ENCODE measurements around the gene CCNA2. TPM values are rescaled to one million over a fixed set of nuclear protein-coding genes. Genes with fewer than 3 reads are reported as not detected.

Gene CCNA2
- polyA plus RNA-seq, 3 donors = 0.20 to 0.23 TPM; not detected in 1

DNA sequence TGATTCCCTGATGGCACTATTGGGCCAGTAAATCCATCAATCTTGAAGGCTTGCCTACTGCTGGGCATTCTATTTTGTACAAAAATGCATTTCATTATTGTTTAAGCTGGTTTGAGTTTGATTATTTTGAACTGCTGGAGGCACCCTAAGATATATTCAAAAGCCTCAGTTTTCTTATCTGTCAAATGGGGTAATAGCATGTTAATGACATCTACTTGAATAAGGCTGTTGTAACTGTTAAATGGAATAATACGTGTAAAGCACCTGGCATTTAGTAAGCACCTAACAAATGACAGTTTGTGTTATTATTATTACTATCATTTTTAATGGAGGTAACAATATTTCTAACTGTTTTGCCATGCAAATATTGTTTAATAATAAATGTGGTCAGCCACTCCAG lies 51.8 kb downstream of the CCNA2 start:
- Histone ChIP-seq H3K9ac (ENCODE audit: insufficient read depth, low read length, poor library complexity, severe bottlenecking) (no peak overlapping the region), H3K9me3 (replicated peaks in 1 of 2; ENCODE audit: control insufficient read depth in 1 of 2, insufficient read depth in 1 of 2, low read length in 2 of 2) (no peaks in the 10 kb centered on the region), H2AFZ (ENCODE audit: insufficient read depth, low read depth, low read length, poor library complexity, severe bottlenecking) (no peak overlapping the region), H3K36me3 (replicated peaks in 1 of 2; ENCODE audit: control insufficient read depth in 1 of 2, insufficient read depth in 2 of 2, low read length in 2 of 2) (no peaks in the 10 kb centered on the region), H3K4me3 (replicated peaks in 1 of 3; ENCODE audit: low read depth in 2 of 3, low read length in 3 of 3) (no peak overlapping the region), H3K79me2 (ENCODE audit: insufficient read depth, low read length) (no peaks in the 10 kb centered on the region), H3K27ac (ENCODE audit: low read depth in 1 of 2, low read length in 2 of 2) (no peak overlapping the region), H3K4me2 (replicated peaks; ENCODE audit: extremely low read depth, low read length, poor library complexity, severe bottlenecking) (no peak overlapping the region), H3K27me3 (ENCODE audit: control insufficient read depth in 2 of 2, insufficient read depth in 2 of 2, low read length in 2 of 2) (peaks cover 5 to 12% of the 10 kb centered on the region in 2 donors), H3K4me1 (ENCODE audit: control insufficient read depth in 1 of 2, insufficient read depth in 2 of 2, low read length in 2 of 2) (no peaks in the 10 kb centered on the region), H4K20me1 (ENCODE audit: insufficient read depth, low read length) (no peaks in the 10 kb centered on the region)
- whole genome bisulfite sequencing (ENCODE audit: insufficient coverage) = no CpG with 5 or more reads among the region's 1 CpG
- no peaks in the 10 kb centered on the region for H3K36me3 Mint-ChIP-seq
- peaks cover 0 to 3% (median 0%) of the 10 kb centered on the region in 7 donors for H3K9me3 Mint-ChIP-seq
- no peak overlapping the region for H3K27ac Mint-ChIP-seq
- TF ChIP-seq, protein P1, sequence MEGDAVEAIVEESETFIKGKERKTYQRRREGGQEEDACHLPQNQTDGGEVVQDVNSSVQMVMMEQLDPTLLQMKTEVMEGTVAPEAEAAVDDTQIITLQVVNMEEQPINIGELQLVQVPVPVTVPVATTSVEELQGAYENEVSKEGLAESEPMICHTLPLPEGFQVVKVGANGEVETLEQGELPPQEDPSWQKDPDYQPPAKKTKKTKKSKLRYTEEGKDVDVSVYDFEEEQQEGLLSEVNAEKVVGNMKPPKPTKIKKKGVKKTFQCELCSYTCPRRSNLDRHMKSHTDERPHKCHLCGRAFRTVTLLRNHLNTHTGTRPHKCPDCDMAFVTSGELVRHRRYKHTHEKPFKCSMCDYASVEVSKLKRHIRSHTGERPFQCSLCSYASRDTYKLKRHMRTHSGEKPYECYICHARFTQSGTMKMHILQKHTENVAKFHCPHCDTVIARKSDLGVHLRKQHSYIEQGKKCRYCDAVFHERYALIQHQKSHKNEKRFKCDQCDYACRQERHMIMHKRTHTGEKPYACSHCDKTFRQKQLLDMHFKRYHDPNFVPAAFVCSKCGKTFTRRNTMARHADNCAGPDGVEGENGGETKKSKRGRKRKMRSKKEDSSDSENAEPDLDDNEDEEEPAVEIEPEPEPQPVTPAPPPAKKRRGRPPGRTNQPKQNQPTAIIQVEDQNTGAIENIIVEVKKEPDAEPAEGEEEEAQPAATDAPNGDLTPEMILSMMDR (IDR thresholded peaks at IDR 0.05) = no peak
- intact Hi-C loops (cut with micrococcal nuclease) = no loop called here
- H3K27me3 Mint-ChIP-seq (ENCODE audit: low read depth in 3 of 3) = peaks cover 11 to 25% (median 18%) of the 10 kb centered on the region in 3 donors
- no peak for DNase-seq
- H3K4me3 Mint-ChIP-seq = no peak overlapping the region
- no peaks in the 10 kb centered on the region for H3K4me1 Mint-ChIP-seq

DNA sequence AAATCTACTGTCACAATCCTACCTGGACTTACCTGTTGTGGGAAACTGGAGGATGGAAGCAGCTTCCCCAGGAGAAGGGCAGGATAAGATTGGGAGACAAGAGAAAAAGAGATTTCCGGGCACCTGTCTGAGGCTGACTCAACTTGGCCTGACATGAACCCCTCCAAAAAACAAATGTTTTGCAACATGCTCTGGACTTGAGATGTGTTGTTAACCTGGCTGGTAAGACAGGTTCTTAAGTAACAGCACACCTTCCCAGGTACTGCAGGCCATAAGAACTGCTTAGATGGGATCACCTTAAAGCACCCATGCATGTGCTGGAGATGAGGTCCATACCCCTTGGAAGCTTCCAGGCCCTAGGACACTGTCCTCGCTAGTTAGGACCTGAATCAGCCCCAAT lies 54.3 kb downstream of the CCNA2 start:
- H3K27ac ChIP-seq (ENCODE audit: low read depth in 1 of 2, low read length in 2 of 2) = no peak overlapping the region
- TF ChIP-seq, protein P1 (IDR thresholded peaks at IDR 0.05) = no peak
- no peaks in the 10 kb centered on the region for H4K20me1 ChIP-seq (ENCODE audit: insufficient read depth, low read length)
- Mint-ChIP-seq H3K4me1 (peaks cover 4% of the 10 kb centered on the region), H3K27me3 (ENCODE audit: low read depth in 3 of 3) (peaks cover 32 to 47% (median 40%) of the 10 kb centered on the region in 3 donors), H3K9me3 (peaks cover 0 to 5% (median 2%) of the 10 kb centered on the region in 7 donors), H3K36me3 (peaks cover 0 to 3% of the 10 kb centered on the region in 2 donors), H3K4me3 (no peak overlapping the region), H3K27ac (no peak overlapping the region)
- H3K9ac ChIP-seq (ENCODE audit: insufficient read depth, low read length, poor library complexity, severe bottlenecking) = no peak overlapping the region
- no peak overlapping the region for H3K4me3 ChIP-seq (replicated peaks in 1 of 3; ENCODE audit: low read depth in 2 of 3, low read length in 3 of 3)
- no peak overlapping the region for H2AFZ ChIP-seq (ENCODE audit: insufficient read depth, low read depth, low read length, poor library complexity, severe bottlenecking)
- no peaks in the 10 kb centered on the region for H3K79me2 ChIP-seq (ENCODE audit: insufficient read depth, low read length)
- WGBS (ENCODE audit: insufficient coverage) = 80% methylated on average over 1 of the region's 2 CpGs
- H3K4me1 ChIP-seq (ENCODE audit: control insufficient read depth in 1 of 2, insufficient read depth in 2 of 2, low read length in 2 of 2) = no peaks in the 10 kb centered on the region
- H3K9me3 ChIP-seq (replicated peaks in 1 of 2; ENCODE audit: control insufficient read depth in 1 of 2, insufficient read depth in 1 of 2, low read length in 2 of 2) = no peaks in the 10 kb centered on the region
- peaks cover 20 to 30% of the 10 kb centered on the region in 2 donors for H3K27me3 ChIP-seq (ENCODE audit: control insufficient read depth in 2 of 2, insufficient read depth in 2 of 2, low read length in 2 of 2)
- no peak overlapping the region for H3K4me2 ChIP-seq (replicated peaks; ENCODE audit: extremely low read depth, low read length, poor library complexity, severe bottlenecking)
- no peak for DNase-seq
- intact Hi-C loops (cut with micrococcal nuclease) = no loop called here
- H3K36me3 ChIP-seq (replicated peaks in 1 of 2; ENCODE audit: control insufficient read depth in 1 of 2, insufficient read depth in 2 of 2, low read length in 2 of 2) = no peaks in the 10 kb centered on the region
